Loucy (cell line): ENCODE measurements around the gene TMEM248.

Source experiments
- CTCF ChIP-seq: fragments of 200-600 bp; sonication (generic); conservative IDR thresholded peaks from 2 replicates; pipeline ENCODE4 v1.5.1; 2014; ENCODE audit warnings: mild to moderate bottlenecking, antibody characterized with exemption, low read length
- EZH2phosphoT487 ChIP-seq: fragments of 200-600 bp; IDR thresholded peaks from 2 replicates; pipeline ENCODE4 v1.6.1; 2018; ENCODE audit warnings: antibody characterized with exemption, mild to moderate bottlenecking, moderate library complexity, borderline replicate concordance

- TF ChIP-seq CTCF (no peak), EZH2phosphoT487 (no peak)
Measured at GRCh38 chr7:66960192-66960591, 39.2 kb downstream of the TMEM248 start.
